ENCODE data around the gene CTAGE6.
"Not testable (repeated sequence)": the region's sequence is repeated elsewhere in the genome, so short reads cannot be mapped to it uniquely, and the experiment has no call there.

Gene CTAGE6

GRCh38 chr7:143757596-143757995, at the start of gene CTAGE6:
CTAGE6 (minus strand) TSS chr7:143757696; CDS start chr7:143757658, 38 bp downstream.
- DNase-seq (ENCODE audit: low read depth, low spot score); H3K4me3 ChIP-seq (ENCODE audit: low read depth, low read length); in situ Hi-C loops (cut with HindIII; ENCODE audit: low sequenced_read_pairs): not testable (repeated sequence)

- in situ Hi-C loops (cut with HindIII; ENCODE audit: low sequenced_read_pairs); H3K4me3 ChIP-seq (ENCODE audit: low read depth, low read length); DNase-seq (ENCODE audit: low read depth, low spot score): not testable (repeated sequence)
These were observed 49.2 kb upstream of the CTAGE6 start for GRCh38 chr7:143806664-143807071.

DNA sequence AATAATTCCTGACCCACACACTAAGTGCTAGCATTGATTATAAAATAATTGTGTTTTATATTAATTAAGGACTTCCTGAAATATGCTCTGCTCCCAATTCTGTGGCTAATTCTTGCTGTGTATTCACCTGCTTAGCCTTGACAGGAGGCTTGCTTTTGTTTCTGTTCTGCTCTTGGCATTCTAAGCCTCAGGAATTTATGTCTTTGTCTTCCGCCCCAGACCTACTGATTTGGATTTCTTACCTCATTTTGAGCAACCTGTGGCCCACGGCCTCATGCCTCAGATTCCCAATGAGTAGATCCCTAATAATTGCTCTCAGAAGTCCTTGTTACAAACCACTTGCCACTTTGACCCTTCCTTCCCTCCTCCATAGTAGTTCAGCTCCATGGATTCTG, 40.4 kb upstream of the CTAGE6 start:
- in situ Hi-C loops (cut with HindIII; ENCODE audit: low sequenced_read_pairs); H3K4me3 ChIP-seq (ENCODE audit: low read depth, low read length); DNase-seq (ENCODE audit: low read depth, low spot score): not testable (repeated sequence)

DNA sequence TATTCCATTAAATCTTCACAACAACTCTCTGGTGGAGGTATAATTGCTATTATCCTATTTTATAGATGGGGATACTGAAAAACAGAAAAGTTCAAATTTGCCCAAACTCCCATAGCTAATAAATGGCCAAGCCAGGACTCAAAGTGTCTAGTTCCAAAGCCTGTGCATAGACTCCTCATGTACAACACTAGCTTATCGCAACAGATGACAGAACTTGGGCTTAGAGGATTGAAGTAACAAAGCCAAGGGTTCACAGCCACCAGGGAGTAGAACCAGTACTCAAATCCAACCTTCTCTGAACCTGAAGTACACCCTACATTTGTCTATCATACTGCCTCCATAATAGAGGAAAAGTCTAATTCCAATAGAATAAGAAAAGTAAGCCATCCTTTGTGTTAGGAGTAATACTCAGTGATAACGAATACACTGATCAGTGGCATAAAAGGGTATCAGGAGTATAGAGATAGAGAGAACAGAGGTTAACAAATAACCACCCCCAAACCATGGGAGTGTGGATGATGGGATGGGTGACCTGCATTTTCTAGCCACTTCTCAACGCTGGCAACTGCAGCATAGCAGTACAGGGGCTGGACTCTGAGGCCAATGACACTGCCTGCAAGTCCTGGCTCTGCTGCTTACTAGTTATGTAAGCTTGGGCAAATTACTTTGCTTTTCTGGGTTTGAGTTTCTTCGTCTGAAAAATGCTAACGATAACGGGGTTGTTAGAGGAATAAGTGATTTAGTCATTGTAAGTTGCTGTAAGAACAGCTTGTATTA, 39.8 kb upstream of the CTAGE6 start:
- H3K4me3 ChIP-seq (ENCODE audit: low read depth, low read length); in situ Hi-C loops (cut with HindIII; ENCODE audit: low sequenced_read_pairs); DNase-seq (ENCODE audit: low read depth, low spot score): not testable (repeated sequence)

DNA sequence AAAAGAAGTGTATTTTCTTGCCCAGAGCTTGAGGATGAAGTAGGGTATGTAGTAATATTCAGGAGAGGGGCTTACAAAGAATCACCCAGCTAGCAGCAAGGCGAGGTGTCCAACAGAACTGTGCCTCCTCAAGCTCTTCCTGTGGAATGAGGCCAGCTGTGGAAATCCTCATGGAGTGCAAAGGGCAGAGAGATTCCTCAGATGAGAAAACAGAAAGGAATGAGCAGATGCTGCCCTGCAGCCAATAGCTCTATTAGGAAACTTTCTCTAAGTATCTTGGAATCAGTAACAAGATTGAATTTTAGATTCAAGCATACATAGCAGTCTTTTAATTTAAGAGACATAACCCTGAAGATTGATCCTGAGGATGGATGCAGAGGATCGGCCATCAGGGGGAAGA, 38.2 kb upstream of the CTAGE6 start:
- DNase-seq (ENCODE audit: low read depth, low spot score); in situ Hi-C loops (cut with HindIII; ENCODE audit: low sequenced_read_pairs); H3K4me3 ChIP-seq (ENCODE audit: low read depth, low read length): not testable (repeated sequence)

DNA sequence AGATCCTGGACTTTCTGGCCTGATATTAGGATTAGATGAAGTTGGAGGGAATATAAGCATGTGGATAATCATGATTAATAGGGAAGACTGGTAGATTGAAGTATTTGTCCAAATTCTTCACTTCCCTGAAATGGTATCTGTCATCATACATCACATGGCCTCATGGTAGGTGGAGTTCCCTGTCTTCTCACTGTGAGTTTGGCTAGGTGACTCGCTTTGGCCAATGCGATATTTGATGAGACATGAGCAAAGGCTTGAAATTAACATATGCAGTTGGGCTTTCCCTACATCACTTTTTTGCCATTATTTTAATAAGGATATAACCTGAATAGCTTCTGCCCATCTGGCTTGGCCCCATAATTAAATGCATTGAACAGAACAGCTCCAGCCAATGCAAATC, 35.1 kb upstream of the CTAGE6 start:
- H3K4me3 ChIP-seq (ENCODE audit: low read depth, low read length); DNase-seq (ENCODE audit: low read depth, low spot score); in situ Hi-C loops (cut with HindIII; ENCODE audit: low sequenced_read_pairs): not testable (repeated sequence)

- in situ Hi-C loops (cut with HindIII; ENCODE audit: low sequenced_read_pairs); DNase-seq (ENCODE audit: low read depth, low spot score); H3K4me3 ChIP-seq (ENCODE audit: low read depth, low read length): not testable (repeated sequence)
These were observed 28.1 kb upstream of the CTAGE6 start for GRCh38 chr7:143785415-143786182.

GRCh38 chr7:143779591-143779990, 22.1 kb upstream of the CTAGE6 start:
- DNase-seq (ENCODE audit: low read depth, low spot score); H3K4me3 ChIP-seq (ENCODE audit: low read depth, low read length); in situ Hi-C loops (cut with HindIII; ENCODE audit: low sequenced_read_pairs): not testable (repeated sequence)

- DNase-seq (ENCODE audit: low read depth, low spot score); H3K4me3 ChIP-seq (ENCODE audit: low read depth, low read length); in situ Hi-C loops (cut with HindIII; ENCODE audit: low sequenced_read_pairs): not testable (repeated sequence)
These were observed 15.4 kb upstream of the CTAGE6 start for GRCh38 chr7:143772738-143773468.

DNA sequence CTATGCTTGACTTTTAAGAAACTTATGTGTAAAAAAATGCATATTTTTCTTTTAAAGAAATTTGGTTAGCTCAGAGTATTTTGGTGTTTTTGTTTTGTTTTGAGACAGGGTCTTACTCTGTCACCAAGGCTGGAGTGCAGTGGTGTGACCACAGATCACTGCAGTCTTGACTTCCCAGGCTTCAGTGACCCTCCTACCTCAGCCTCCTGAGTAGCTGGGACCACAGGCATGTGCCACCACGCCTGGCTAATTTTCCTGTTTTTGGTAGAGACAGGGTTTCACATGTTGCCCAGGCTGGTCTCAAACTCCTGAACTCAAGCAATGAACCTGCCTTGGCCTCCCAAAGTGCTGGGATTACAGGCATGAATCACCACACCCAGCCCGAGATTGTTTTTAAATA, 10.0 kb upstream of the CTAGE6 start:
- H3K4me3 ChIP-seq (ENCODE audit: low read depth, low read length); in situ Hi-C loops (cut with HindIII; ENCODE audit: low sequenced_read_pairs); DNase-seq (ENCODE audit: low read depth, low spot score): not testable (repeated sequence)

DNA sequence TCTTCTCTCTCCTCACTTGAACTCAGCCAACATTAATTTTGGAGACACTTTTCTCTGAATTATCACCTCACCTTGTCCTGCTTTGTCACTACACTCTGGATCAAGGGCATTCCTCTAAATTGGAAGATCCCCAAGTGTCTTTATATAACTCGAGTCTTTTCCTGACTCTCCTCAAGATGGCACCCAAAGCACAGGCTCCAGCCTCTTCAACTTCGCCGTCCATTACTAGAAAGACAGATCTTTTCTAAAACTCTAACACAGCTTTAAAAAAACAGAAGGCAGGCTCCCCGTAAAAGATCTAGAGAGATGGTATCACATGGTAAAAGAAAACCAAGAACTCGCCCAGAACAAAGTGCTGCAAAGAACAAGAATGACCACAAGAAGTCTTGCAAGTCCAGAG, 8.2 kb upstream of the CTAGE6 start:
- in situ Hi-C loops (cut with HindIII; ENCODE audit: low sequenced_read_pairs); H3K4me3 ChIP-seq (ENCODE audit: low read depth, low read length); DNase-seq (ENCODE audit: low read depth, low spot score): not testable (repeated sequence)

DNA sequence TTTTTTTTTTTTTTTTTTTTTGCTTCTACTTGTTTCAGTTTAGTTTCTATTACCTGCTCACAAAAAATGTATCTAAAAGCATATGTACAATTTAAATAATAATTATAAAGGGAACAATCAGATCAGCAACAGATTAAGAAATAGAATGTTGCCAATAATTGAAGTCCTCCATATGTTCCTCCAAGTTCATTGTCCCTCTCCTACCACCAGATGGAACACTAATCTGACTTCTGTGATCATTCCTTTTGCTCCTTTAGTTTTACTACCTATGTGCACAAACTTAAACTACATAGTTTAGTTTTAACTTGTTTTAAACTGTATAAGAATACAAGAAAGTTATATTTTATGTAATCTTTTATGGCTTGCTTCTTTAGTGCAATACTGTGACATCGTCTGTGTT, 5.6 kb upstream of the CTAGE6 start:
- in situ Hi-C loops (cut with HindIII; ENCODE audit: low sequenced_read_pairs); H3K4me3 ChIP-seq (ENCODE audit: low read depth, low read length); DNase-seq (ENCODE audit: low read depth, low spot score): not testable (repeated sequence)

GRCh38 chr7:143745340-143745739, 12.2 kb downstream of the CTAGE6 start:
- in situ Hi-C loops (cut with HindIII; ENCODE audit: low sequenced_read_pairs); DNase-seq (ENCODE audit: low read depth, low spot score); H3K4me3 ChIP-seq (ENCODE audit: low read depth, low read length): not testable (repeated sequence)

Data from astrocyte of the spinal cord (primary cell).